ENCODE results near the gene DHRS13. TPM values are rescaled to one million over a fixed set of nuclear protein-coding genes. Genes with fewer than 3 reads are reported as not detected.

Gene DHRS13
- total RNA-seq, 2 donors from 2014 or later = 3.7 to 12.2 TPM

DNA sequence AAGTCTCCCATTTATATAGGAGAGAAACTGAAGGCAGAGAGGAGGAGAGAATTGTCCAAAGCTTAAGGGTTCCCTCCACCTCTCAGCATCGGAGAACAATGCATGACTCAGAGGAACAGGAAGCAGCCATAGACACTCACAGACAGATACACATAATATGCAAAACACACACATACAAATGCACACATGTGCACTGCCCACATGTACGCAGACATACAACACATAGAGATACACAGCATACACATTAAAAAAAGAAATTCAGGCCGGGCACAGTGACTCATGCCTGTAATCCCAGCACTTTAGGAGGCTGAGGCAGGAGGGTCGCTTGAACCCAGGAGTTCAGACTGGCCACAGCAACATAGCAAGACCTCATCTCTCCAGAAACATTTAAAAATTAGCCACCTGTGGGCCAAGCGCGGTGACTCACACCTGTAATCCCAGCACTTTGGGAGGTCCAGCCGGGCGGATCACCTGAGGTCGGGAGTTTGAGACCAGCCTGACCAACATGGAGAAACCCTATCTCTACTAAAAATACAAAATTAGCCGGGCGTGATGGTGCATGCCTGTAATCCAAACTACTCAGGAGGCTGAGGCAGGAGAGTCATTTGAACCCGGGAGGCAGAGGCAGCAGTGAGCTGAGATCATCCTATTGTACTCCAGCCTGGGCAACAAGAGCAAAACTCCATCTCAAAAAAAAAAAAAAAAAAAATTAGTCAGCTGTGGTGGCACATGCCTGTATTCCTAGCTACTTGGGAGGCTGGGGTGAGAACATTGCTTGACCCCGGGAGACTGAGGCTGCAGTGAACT lies 36.7 kb downstream of the DHRS13 start:
- Histone ChIP-seq H3K27ac (no peak overlapping the region), H3K36me3 (peaks cover 2% of the 10 kb centered on the region), H3K9me3 (no peaks in the 10 kb centered on the region), H3K27me3 (replicated peaks; ENCODE audit: insufficient read depth) (no peaks in the 10 kb centered on the region), H3K4me1 (ENCODE audit: control insufficient read depth in 1 of 2, low read depth in 2 of 2) (no peaks in the 10 kb centered on the region), H3K4me3 (no peak overlapping the region)
- ATAC-seq (ENCODE audit: insufficient number of reproducible peaks, low FRiP score, low read depth) (no peak), DNase-seq (ENCODE audit: low spot score) (no peak)
- TF ChIP-seq, protein P1, sequence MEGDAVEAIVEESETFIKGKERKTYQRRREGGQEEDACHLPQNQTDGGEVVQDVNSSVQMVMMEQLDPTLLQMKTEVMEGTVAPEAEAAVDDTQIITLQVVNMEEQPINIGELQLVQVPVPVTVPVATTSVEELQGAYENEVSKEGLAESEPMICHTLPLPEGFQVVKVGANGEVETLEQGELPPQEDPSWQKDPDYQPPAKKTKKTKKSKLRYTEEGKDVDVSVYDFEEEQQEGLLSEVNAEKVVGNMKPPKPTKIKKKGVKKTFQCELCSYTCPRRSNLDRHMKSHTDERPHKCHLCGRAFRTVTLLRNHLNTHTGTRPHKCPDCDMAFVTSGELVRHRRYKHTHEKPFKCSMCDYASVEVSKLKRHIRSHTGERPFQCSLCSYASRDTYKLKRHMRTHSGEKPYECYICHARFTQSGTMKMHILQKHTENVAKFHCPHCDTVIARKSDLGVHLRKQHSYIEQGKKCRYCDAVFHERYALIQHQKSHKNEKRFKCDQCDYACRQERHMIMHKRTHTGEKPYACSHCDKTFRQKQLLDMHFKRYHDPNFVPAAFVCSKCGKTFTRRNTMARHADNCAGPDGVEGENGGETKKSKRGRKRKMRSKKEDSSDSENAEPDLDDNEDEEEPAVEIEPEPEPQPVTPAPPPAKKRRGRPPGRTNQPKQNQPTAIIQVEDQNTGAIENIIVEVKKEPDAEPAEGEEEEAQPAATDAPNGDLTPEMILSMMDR (IDR thresholded peaks at IDR 0.05) = no peak

DNA sequence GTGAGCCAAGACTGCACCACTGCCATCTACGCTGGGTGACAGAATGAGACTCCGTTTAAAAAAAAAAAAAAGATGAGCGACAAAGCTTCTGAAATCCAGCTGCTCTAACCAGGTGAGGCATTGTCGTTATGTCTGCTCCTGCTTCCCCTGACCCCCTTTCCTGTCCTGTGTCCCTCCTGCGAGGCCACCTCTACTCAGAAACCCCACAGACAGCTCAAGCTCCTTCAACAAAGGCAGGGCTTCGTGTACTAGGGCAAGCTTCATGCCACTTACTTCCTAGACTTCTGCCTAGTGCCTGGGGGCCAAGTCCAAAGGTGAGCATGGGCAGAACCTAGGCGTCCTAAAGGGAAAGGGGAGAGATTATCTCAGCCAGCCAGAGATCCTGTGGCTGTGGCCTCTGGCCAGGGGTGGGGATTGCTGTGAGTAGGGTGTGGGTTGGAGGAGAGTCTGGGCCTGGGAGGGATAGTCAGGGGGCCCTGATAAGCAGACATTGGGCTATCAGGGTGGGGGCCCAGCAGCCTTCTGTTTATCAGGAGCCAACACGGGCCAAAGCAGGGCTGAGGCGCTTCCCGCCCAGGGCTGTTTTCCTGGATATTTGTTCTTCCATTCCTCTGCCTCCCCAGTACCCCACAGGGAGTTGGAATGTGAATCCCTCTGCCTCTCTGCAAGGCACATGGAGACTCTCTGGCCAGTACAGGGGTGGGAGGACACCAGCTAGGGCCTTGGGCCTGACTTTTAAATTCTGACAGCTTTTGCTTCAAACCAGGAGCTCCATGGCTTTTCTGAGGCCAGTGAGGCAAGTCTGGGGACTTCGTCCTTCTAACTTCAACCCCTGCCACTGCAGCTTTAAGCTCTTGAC lies 37.7 kb downstream of the DHRS13 start:
- Histone ChIP-seq H3K4me3 (no peak overlapping the region), H3K9me3 (no peaks in the 10 kb centered on the region), H3K4me1 (ENCODE audit: control insufficient read depth in 1 of 2, low read depth in 2 of 2) (no peaks in the 10 kb centered on the region), H3K36me3 (peaks cover 6% of the 10 kb centered on the region), H3K27ac (no peak overlapping the region), H3K27me3 (replicated peaks; ENCODE audit: insufficient read depth) (no peaks in the 10 kb centered on the region)
- ATAC-seq (ENCODE audit: insufficient number of reproducible peaks, low FRiP score, low read depth) (no peak), DNase-seq (ENCODE audit: low spot score) (no peak)
- TF ChIP-seq, protein P1 (IDR thresholded peaks at IDR 0.05) = no peak

DNA sequence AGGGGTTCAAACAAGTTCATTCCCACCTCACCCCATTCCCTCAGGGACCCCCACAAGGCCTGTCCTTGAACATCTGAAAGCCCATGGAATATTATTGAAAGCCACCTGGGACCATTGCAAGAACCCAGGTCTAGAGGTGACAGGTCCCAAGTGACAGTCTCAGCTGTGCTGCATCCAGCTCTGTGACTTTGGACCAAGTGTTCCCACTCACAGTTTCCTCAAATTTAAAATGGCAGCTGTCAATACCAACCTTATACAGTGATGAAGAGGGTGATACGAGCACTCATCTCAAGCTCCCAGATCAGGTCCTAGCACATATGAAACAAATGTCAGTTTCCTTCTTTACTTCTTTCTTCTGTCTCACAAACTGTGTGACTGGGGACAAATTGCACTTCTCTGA lies 38.9 kb downstream of the DHRS13 start:
- DNase-seq (ENCODE audit: low spot score) (no peak), ATAC-seq (ENCODE audit: insufficient number of reproducible peaks, low FRiP score, low read depth) (no peak)
- no peaks in the 10 kb centered on the region for H3K4me1 ChIP-seq (ENCODE audit: control insufficient read depth in 1 of 2, low read depth in 2 of 2)
- peaks cover 10% of the 10 kb centered on the region for H3K36me3 ChIP-seq
- no peaks in the 10 kb centered on the region for H3K27me3 ChIP-seq (replicated peaks; ENCODE audit: insufficient read depth)
- no peak overlapping the region for H3K27ac ChIP-seq
- H3K4me3 ChIP-seq = no peak overlapping the region
- H3K9me3 ChIP-seq = no peaks in the 10 kb centered on the region
- TF ChIP-seq, protein P1 (IDR thresholded peaks at IDR 0.05) = no peak

DNA sequence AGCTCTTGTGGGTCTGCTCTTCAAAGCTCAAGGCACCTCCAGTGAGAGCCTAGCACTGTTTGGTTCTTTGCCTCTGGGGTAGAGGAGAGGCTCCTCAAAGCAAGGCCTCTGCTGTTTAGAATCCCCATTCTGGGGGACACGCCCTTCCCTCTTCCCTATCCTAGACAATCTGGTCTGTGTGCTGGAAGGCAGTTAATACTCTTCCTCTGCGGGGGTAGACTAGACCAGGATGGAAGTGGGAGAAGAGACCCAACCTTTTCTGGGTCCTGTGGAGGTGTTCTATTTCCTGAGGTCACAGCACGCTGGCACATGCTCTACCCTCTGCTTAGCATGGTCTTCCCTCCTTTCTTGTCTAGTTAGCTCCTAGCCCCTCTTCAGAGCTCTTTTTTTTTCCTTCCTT lies 40.3 kb downstream of the DHRS13 start:
- Histone ChIP-seq H3K36me3 (peaks cover 24% of the 10 kb centered on the region), H3K27ac (no peak overlapping the region), H3K4me3 (no peak overlapping the region), H3K9me3 (no peaks in the 10 kb centered on the region), H3K27me3 (replicated peaks; ENCODE audit: insufficient read depth) (no peaks in the 10 kb centered on the region), H3K4me1 (ENCODE audit: control insufficient read depth in 1 of 2, low read depth in 2 of 2) (no peaks in the 10 kb centered on the region)
- TF ChIP-seq, protein P1 (IDR thresholded peaks at IDR 0.05) = no peak
- ATAC-seq (ENCODE audit: insufficient number of reproducible peaks, low FRiP score, low read depth) = no peak
- no peak for DNase-seq (ENCODE audit: low spot score)
